Activated CD4-positive, alpha-beta T cell treated with anti-CD3 and anti-CD28 coated beads for 36 hours (primary cell): ENCODE data around the gene C11orf71. TPM values are rescaled to one million over a fixed set of nuclear protein-coding genes. Genes with fewer than 3 reads are reported as not detected.

Experiments
- ATAC-seq: fragments of 200-7000 bp; cut with Tn5 transposase; one replicate; pipeline ENCODE4 v1.10.0; 2021; ENCODE audit warnings: mild to moderate bottlenecking, moderate library complexity
- CTCF ChIA-PET: fragments of 350-600 bp; sonication (Branson Sonifier 250); formaldehyde crosslinking; loops from one replicate; lab custom pipeline; 2021; ENCODE audit warnings: antibody characterized with exemption; lab: Charles Lee
- POLR2A ChIA-PET: fragments of 350-600 bp; sonication (Branson Sonifier 250); formaldehyde crosslinking; loops from one replicate; lab custom pipeline; 2021; ENCODE audit warnings: antibody characterized with exemption, inconsistent platforms; lab: Charles Lee
- DNase-seq: peaks from one replicate; pipeline ENCODE4 v3.0.0-alpha.2; 2020
- H3K27ac Mint-ChIP-seq: one replicate; pipeline ENCODE4 v1.8.0; 2021; ENCODE audit warnings: mixed read lengths
- H3K27me3 Mint-ChIP-seq: one replicate; pipeline ENCODE4 v1.8.0; 2021; ENCODE audit warnings: mixed read lengths
- H3K36me3 Mint-ChIP-seq: one replicate; pipeline ENCODE4 v1.8.0; 2021; ENCODE audit warnings: low read depth, mixed read lengths
- H3K4me1 Mint-ChIP-seq: one replicate; pipeline ENCODE4 v1.8.0; 2021; ENCODE audit warnings: mixed read lengths
- H3K4me3 Mint-ChIP-seq: one replicate; pipeline ENCODE4 v1.8.0; 2021; ENCODE audit warnings: mild to moderate bottlenecking, moderate library complexity, mixed read lengths
- H3K9me3 Mint-ChIP-seq: one replicate; pipeline ENCODE4 v1.8.0; 2021; ENCODE audit warnings: low read depth, mixed read lengths
- intact Hi-C, 2 experiments: fragments of 100-400 bp; cut with DNase I in 1 of 2; cut with micrococcal nuclease in 1 of 2; formaldehyde crosslinking; loops; one replicate each; pipeline versions ENCODE4 v1.14.2 to v1.15.1; 2022 to 2024; cut with DNase I, micrococcal nuclease
- total RNA-seq, 2 experiments: library from RNA; stranded (reverse); gene quantifications; one replicate each; pipeline ENCODE4 v1.2.3, GENCODE V29; 2021

Gene C11orf71
- total RNA-seq, 2 experiments from 2014 or later = 4.8 to 5.5 TPM

GRCh38 chr11:114354076-114354475 is 46.2 kb downstream of the C11orf71 start:
- Mint-ChIP-seq H3K36me3 (no peaks in the 10 kb centered on the region), H3K4me3 (no peak overlapping the region), H3K4me1 (no peaks in the 10 kb centered on the region), H3K27ac (no peak overlapping the region), H3K9me3 (no peaks in the 10 kb centered on the region), H3K27me3 (peaks cover 2% of the 10 kb centered on the region)
- no peak for DNase-seq
- no peak for ATAC-seq
- CTCF ChIA-PET = no interaction called here
- intact Hi-C loops = no loop called here
- POLR2A ChIA-PET = no interaction called here

- Mint-ChIP-seq H3K27ac (no peak overlapping the region), H3K9me3 (no peaks in the 10 kb centered on the region), H3K27me3 (peaks cover 2% of the 10 kb centered on the region), H3K36me3 (no peaks in the 10 kb centered on the region), H3K4me1 (no peaks in the 10 kb centered on the region), H3K4me3 (no peak overlapping the region)
- POLR2A ChIA-PET = no interaction called here
- ATAC-seq (no peak), DNase-seq (no peak)
- intact Hi-C loops = no loop called here
- CTCF ChIA-PET = no interaction called here
Measured at GRCh38 chr11:114353443-114353842, 46.9 kb downstream of the C11orf71 start.

- Mint-ChIP-seq H3K36me3 (no peaks in the 10 kb centered on the region), H3K9me3 (no peaks in the 10 kb centered on the region), H3K27ac (no peak overlapping the region), H3K4me3 (no peak overlapping the region), H3K4me1 (peaks cover 4% of the 10 kb centered on the region), H3K27me3 (no peaks in the 10 kb centered on the region)
- DNase-seq (no peak), ATAC-seq (no peak)
- intact Hi-C loops = no loop called here
- CTCF ChIA-PET = interaction anchor here (1.8 kb wide), 1 partner anchor 10 kb away, joined by 7 read pairs; no protein-coding TSS in a partner anchor
- POLR2A ChIA-PET = no interaction called here
Measured at GRCh38 chr11:114350022-114350421, 50.3 kb downstream of the C11orf71 start.

Other genes starting within 250 kb of the C11orf71 start
- gene NNMT, start 104.1 kb downstream of the C11orf71 start, total RNA-seq = not detected
- 10 to 100 TPM; 46.7 to 72.3 TPM for gene RBM7, start 155 bp upstream of the C11orf71 start, total RNA-seq
- 10 to 100 TPM; 66.6 to 70.0 TPM for gene REXO2, start 39.0 kb upstream of the C11orf71 start, total RNA-seq
- not detected for gene NXPE1, start 159.4 kb upstream of the C11orf71 start, total RNA-seq
- not detected for gene NXPE4, start 195.3 kb upstream of the C11orf71 start, total RNA-seq